ENCODE measurements around the gene EHMT2. TPM values are rescaled to one million over a fixed set of nuclear protein-coding genes. Genes with fewer than 3 reads are reported as not detected.

Gene EHMT2
- total and polyA plus RNA-seq, 2 of the 4 experiments (the other 2 are of a cell fraction) = 38.0 to 51.2 TPM

GRCh38 chr6:31874836-31875572, 22.5 kb downstream of the EHMT2 start:
- TF ChIP-seq ELK1 (IDR thresholded peaks at IDR 0.05; ENCODE audit: borderline replicate concordance, low read depth, low read length) = no peak
- TF ChIP-seq MAFK (IDR thresholded peaks at IDR 0.05; ENCODE audit: low read depth, low read length) = no peak
- TF ChIP-seq RAD21 (IDR thresholded peaks at IDR 0.05; ENCODE audit: low read length) = no peak
- no peak for TF ChIP-seq POLR2A (IDR thresholded peaks at IDR 0.05; ENCODE audit: low read depth, low read length)
- TF ChIP-seq MAZ (IDR thresholded peaks at IDR 0.05; ENCODE audit: borderline replicate concordance, low read depth, low read length) = no peak
- TF ChIP-seq USF2 (IDR thresholded peaks at IDR 0.05; ENCODE audit: low read depth, low read length) = no peak
- 50% methylated on average over 2 of the region's 5 CpGs; no CpG with 5 or more reads in 1 of the 2 experiments for WGBS, 2 experiments (ENCODE audit: extremely low coverage in 2 of 2, insufficient read length in 1 of 2)
- peak; percentile 57 for ATAC-seq (ENCODE audit: low read depth)
- H2BK5ac ChIP-seq (ENCODE audit: low read depth, low read length, poor library complexity, severe bottlenecking) = no peak overlapping the region
- no peaks in the 10 kb centered on the region for H3K79me1 ChIP-seq (ENCODE audit: low read depth in 1 of 2, low read length in 2 of 2)
- peaks cover 3% of the 10 kb centered on the region; the same call in 1 of the 2 replicates for H3K9me1 ChIP-seq (ENCODE audit: insufficient read depth, low read length)
- no peak overlapping the region for H4K5ac ChIP-seq (ENCODE audit: low read depth, low read length)
- no peaks in the 10 kb centered on the region for H3K9me3 ChIP-seq (ENCODE audit: control insufficient read depth, insufficient read depth, low read length)
- no peak overlapping the region for H3K18ac ChIP-seq (ENCODE audit: low read depth, low read length)
- no peak overlapping the region for H3K23ac ChIP-seq (ENCODE audit: low read depth, low read length)
- no peak overlapping the region for H2AFZ ChIP-seq (replicated peaks; ENCODE audit: low read length, poor library complexity)
- peak; percentile 66 for DNase-seq
- dilution Hi-C loops (cut with HindIII; ENCODE audit: low sequenced_read_pairs, unreplicated experiment) (no loop called here), in situ Hi-C loops (cut with MboI; ENCODE audit: low sequenced_read_pairs) (no loop called here), intact Hi-C loops (cut with micrococcal nuclease) (no loop called here)
- ChIA-PET POLR2A (ENCODE audit: unreplicated experiment) (interaction anchor here (0.6 kb wide), 1 partner anchor 328 kb away, joined by 13 read pairs; the partner anchor contains the start of gene ATP6V1G2), CTCF (interaction anchor here (1.2 kb wide), 1 partner anchor 15 kb away, joined by 7 read pairs; no protein-coding TSS in a partner anchor)
- H2BK120ac ChIP-seq (ENCODE audit: low read depth, low read length) = no peak overlapping the region
- no peak overlapping the region for H3K27ac ChIP-seq (ENCODE audit: insufficient read depth, low read length)
- H2AK9ac ChIP-seq (replicated peaks; ENCODE audit: low read depth, low read length, poor library complexity) = no peak overlapping the region
- H3K14ac ChIP-seq (replicated peaks; ENCODE audit: low read depth, low read length) = 0 out of 2 replicates have a peak overlapping the region, but pooled peaks have one; percentile 3
- H2BK15ac ChIP-seq (ENCODE audit: low read depth, low read length) = no peak overlapping the region
- peaks cover 6% of the 10 kb centered on the region for H3K36me3 ChIP-seq (ENCODE audit: control insufficient read depth, insufficient read depth, low read length)
- no peak overlapping the region for H4K8ac ChIP-seq (ENCODE audit: low read depth in 2 of 2, low read length in 2 of 2)
- H3K4me2 ChIP-seq (ENCODE audit: low read depth, low read length) = no peak overlapping the region
- no peak overlapping the region for H3K56ac ChIP-seq (ENCODE audit: extremely low read depth, insufficient read depth, low read length)
- H3K4ac ChIP-seq (ENCODE audit: low read depth, low read length) = peak overlapping the region; percentile 27; the same call in 1 of the 2 replicates
- peak overlapping the region; percentile 19; the same call in 1 of the 2 replicates for H2BK20ac ChIP-seq (ENCODE audit: low read depth, low read length)
- no peaks in the 10 kb centered on the region for H4K20me1 ChIP-seq (ENCODE audit: insufficient read depth, low read length)
- no peak overlapping the region for H4K91ac ChIP-seq (ENCODE audit: insufficient read depth, low read depth, low read length)
- no TSS peak for BruUV-seq (replicated peaks)
- H3K4me3 ChIP-seq (ENCODE audit: insufficient read depth, low read depth, low read length) = no peak overlapping the region
- H3K4me1 ChIP-seq (ENCODE audit: control insufficient read depth, insufficient read depth, low read length) = peaks cover 14% of the 10 kb centered on the region
- no peaks in the 10 kb centered on the region for H3K27me3 ChIP-seq (ENCODE audit: control insufficient read depth, insufficient read depth, low read length)
- no peak overlapping the region for H2AK5ac ChIP-seq (ENCODE audit: low read depth, low read length)
- H3K9ac ChIP-seq (ENCODE audit: low read depth, low read length) = no peak overlapping the region
